ENCODE data around the gene ABCG2.

Gene ABCG2

DNA sequence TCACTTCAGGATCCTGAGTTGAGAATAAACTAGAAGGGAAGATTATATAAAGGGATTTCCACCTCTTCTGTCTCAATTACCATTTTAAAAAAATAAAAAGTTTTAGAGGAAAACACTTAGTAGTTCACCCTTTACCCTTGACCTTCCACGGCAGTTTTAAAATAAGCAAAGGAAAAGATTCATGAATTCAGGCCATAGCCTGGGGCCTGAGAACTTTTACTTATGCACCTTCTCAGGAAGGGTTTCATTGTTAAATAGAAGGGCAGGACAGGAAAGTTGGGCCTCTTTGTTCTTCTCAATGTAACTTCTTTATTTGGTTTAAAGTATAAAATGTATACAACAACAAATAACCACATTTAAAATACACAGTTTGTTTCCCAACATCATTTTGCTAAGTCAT is 96.1 kb downstream of the ABCG2 start:
- DNase-seq, result no peak

DNA sequence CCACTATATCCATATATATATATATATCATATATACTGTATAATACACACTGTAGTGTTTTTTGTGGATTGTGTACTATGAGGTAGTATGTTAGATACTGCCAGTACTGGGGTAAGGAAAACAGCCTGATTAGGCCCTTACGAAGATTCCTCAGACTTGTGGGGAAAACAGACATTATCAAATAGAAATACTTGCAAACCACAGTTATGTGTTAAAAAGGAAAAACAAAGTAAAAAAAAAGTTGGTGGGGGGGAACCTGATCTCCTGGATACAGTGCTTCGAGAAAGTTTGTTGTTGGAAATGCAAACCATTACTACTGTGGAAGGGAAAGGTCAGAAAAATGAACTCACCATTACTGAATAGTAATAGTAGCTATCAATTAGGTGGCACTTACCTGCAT is 98.0 kb downstream of the ABCG2 start:
- no peak for DNase-seq

DNA sequence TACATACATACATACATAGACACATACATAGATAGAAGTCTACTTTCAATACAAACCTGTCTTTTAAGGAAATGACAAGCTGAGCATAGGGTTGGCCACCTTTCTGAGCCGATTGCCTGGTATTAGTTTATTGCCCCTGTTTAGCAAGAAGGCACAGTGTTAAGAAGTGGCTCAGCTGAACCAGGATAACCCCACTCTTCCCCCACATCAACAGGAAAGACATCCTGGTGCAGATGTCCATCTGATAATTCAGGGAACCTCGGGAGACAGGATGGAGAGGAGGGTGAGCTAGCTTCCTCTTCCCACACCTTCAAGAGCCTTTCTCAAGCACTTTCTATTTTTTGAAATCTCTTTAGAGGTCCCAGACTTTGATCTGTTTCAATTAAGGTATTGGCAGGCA is 98.7 kb downstream of the ABCG2 start:
- DNase-seq, result no peak

DNA sequence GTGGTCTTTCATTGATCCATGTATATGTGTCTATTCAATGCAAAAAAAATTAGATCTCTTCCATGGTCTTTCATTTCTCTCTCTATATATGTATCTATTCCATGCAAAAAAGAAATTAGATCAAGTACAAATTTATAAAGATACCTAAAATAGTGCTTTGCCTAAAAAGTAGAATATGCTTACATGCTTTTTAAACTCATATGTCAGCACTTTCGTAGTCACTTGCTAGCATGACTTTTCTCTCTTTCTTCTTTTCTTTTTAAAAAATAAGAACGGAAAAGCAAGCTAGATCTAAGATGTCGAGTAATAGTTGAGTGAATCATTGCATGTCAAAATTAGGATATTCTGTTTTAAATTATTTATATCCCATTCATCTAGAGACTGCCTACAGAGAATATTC is 100.1 kb downstream of the ABCG2 start:
- no peak for DNase-seq

DNA sequence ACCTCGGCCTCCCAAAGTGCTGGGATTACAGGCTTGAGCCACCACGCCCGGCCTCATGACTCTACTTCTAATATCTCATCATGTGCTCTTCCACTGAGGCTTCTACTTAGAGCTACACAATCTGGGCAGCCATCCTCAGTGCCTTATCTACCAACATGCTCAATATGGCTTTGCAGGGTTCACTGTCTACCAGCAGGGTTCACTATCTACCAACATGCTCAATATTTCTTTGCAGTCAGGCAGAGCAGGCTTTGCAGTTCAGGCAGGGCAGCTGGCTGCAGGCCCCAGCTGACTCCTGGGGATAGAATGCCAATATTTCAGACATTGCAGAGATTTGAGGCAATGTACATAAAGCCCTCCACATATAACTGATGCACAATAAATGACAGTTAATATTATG is 103.5 kb downstream of the ABCG2 start:
- DNase-seq, result no peak

DNA sequence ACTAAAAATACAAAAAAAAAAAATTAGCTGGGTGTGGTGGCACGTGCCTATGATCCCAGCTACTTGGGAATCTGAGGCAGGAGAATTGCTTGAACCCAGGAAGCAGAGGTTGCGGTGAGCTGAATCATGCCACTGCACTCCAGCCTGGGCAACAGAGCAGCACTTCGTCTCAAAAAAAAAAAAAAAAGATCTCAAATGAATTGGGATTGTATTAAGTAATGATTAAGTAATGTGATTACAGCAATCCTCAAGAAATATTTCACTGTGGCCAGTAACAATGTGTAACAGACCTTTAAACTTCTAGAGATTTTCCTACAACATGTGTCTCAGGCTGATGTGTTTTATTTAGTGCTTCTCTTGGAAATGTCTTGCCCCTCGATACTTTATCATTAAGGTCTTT is 104.2 kb downstream of the ABCG2 start:
- no peak for DNase-seq

DNA sequence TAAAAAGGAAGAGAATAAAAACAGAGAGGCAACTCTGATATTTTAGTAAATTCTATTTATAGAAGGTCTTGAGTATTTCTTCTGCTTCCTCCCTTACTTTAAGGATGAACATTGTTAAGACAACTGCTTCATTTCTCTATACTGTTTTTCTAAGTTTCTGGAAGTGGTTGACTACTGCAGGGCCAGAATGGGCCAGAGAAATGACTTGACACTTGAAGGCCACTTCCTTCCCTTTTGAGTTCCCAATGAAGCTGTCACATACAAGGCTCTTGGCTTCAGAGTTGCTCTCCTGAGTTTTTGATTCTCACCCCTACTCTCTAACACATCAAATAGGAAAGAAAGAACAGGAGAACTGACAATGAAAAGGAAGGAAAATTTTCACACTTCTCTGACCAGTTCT is 113.4 kb downstream of the ABCG2 start:
- no peak for DNase-seq

DNA sequence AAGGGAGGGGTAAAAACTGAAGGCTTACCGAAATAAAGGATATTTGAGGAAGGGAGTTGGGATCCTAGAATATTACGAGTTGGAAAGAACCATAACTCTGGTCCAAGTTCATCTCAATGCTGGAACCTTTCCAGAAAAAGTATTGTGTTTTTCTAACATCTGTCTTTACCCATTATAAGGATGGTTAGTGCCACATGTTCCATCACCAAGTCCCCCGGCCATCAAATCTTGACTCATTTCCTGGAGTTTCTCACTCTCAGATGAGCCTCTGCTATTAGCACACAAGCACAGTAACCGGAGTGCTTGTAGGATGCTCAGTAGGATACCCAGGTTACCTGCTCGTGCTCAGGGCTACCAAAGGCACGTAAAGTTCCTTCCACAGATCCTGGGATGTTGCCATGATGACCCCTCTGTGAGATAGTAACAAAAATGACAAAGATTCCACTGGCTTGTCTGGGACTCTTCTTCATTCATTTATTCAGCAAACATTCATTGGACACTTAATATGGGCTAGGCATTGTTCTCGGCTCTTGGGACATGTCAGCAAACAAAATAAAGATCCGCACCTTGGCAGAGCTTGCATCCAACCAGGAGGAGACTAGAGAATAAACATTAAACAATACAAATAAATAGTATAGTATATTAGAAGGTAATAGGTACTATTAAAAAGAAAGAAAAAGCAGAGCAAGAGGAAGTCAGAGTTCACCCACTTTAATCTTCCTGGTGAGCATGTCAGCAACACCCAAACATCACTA is 114.7 kb downstream of the ABCG2 start:
- DNase-seq, result no peak

DNA sequence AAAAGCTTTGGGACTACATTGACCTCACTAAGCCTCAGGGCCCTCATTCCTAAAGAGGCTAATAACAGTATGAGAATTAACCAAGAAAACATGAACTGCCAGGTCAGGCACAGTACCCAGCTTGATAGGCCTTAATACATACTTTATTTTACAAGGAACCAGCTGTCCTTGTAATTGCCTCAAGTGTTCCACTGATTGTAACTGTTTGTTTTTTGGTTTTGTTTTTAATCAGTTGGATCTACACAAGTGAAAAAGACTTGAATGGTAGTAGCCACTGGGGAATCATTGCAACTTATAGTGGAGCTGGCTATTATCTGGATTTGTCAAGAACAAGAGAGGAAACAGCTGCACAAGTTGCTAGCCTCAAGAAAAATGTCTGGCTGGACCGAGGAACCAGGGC is 115.4 kb downstream of the ABCG2 start:
- DNase-seq, result no peak

DNA sequence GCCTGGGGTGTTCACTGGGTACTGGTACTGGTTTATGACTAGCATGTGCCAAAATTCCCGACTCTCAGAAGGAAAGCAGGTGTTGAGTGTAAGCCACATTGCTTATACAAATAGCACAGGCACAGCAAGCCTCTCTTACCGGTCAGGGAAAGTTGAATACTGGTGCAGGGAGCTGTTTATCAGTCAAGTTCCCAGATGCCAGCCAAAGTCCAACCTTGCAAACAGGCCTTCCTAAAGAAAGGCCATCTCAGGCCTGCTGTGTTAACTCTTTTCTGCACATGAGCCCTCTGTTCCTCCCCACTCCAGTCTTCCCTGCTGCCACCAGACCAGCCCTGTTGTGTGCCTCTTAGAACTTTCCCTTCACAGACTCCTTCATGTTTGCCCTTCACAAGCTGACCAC is 116.8 kb downstream of the ABCG2 start:
- no peak for DNase-seq

DNA sequence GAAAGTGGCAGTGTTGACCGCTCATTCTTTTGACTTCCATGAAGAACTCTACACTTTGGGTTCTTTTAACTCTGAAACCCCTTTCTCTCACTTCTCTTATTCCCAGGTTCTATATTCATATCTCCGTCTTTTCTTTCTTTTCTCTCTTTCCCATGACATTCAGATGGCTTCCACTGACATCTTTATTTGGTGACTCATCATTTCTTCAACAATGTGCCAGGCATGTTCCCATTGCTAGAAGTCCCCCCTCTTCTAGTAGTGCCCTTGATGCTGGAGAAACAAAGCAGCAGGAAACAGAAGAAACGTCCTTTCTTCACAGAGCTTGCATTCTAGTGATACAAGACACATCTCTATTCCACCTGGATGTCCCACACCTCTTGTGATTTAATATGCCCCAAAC is 117.7 kb downstream of the ABCG2 start:
- DNase-seq, result no peak

All from KG1 (cell line).